D341Med (cell line): ENCODE results near the gene BRCC3.
A peak's percentile ranks its signal among the peaks of the same experiment; 100 is the strongest.

Experiments
- DNase-seq: peaks from one replicate; pipeline ENCODE4 v3.0.0; 2012; ENCODE audit warnings: low spot score

The BRCC3 gene

DNA sequence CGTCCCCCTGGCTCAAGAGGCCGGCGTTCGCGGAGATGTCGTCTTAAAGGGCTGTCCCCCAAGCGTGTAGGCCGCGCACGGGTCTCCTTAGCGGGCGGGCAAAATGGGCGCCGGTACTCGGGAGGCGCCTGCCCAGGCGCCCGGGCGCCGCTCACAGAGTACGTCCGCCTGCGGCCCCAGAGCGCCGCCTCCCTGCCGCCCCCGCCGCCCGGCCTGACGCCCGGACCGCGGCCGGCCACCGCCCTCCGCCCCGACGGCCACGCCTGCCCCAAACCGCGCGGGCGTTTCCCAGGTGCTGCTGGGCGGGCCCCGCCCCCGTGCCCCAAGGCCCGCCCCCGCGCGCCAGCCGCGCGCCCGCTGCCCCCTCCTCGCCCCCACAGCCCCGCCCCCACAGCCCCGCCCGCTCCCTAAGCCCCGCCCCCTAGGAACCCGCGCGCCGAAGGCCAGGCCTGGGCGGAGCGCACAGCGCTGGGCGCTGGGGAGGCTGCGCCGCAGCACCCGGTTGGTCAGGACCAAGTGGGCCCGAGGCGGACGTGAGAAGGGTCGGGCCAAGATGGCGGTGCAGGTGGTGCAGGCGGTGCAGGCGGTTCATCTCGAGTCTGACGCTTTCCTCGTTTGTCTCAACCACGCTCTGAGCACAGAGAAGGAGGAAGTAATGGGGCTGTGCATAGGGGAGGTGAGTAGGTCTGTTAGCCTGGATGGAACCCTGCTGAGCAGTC lies at the start of gene BRCC3, which contains the start of the genes CMC4 and MTCP1:
Gene BRCC3 (plus strand): TSS at position 534 of the 719 bp plus-strand sequence. CDS start 20 bp downstream, at position 554.
Gene CMC4 (minus strand): TSS at position 162 of the 719 bp plus-strand sequence. CDS start 7,113 bp downstream, outside the sequence.
Gene MTCP1 (minus strand): TSS at position 162 of the 719 bp plus-strand sequence. CDS start 5,126 bp downstream, outside the sequence.
- DNase-seq = peak; percentile 95

DNA sequence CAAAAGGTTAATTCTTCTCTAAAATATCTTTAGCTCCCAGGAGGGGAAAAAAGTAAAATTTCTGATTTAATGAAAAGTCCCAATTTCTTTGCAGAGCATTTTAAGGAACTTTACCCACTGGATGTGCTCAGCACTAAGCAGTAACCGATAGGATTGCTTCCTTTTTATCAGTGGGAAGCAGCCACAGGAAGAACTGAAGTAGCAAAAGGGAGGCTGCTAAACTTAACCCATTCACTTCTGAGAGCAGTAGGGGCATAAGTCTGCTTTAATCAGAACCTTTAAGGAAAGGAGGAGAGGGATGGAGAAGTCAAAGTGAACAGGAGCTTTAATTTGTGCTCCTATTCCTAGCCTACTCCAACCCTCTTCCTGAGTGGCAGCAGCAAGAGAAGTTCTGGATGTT lies 48.7 kb upstream of the BRCC3 start, which contains the start of gene F8:
Gene F8 (minus strand): TSS at position 139 of the 400 bp plus-strand sequence. CDS start 171 bp downstream, outside the sequence.
- DNase-seq = no peak

DNA sequence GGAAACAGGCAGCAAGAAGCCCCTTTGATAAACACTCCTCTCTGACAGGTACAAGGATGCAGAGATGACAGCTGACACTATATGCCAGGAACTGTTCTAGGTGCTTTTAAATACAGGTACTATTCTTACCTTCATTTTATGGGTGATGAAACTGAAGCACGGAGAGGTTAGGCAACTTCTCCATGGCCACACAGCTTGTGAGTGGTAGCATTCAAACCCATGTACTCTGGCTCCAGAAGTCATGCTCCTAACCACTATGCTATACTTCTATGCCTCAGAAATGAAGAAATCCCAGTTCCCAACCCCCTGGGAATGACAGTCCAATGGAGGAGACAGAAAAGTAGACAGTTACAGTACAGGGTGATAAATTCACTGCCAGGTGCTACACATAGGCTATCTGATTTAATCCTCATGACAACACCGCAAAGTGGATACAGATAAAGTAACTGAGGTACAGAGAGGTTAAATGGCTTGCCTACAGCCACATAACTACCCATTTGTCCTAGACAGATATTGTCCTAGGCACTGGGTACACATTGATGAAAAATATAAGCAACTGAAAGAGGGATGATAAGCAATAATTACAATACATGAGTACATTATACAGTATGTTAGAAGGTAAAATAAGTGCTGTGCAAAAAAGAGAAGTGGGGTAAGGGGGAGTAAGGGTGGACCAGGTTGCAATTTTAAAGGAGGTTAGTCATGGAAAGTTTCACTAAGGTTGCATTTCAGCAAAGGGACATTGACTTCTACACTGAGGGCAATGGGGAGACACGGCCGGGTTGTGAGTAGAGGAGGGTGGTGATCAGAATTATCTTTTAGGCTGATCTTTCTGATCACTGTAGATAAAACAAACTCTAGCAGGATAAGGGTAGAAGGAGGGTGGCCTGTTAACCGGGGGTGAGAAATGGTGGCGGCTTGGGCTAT lies 47.1 kb upstream of the BRCC3 start:
- no peak for DNase-seq

DNA sequence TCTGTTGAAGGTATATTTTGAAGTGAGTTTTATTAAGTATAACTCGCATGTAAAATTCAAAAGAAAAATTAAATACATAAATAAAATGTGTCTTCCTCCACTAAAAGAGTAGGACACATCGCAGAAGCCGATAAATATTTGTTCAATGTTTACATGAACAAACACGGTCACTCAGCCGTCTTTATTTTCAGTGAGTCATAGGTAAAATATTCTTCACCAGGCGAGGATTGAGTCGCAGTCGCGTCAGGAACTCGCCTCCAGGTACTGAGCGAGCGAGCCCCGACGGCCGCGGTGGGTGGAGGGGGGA lies 44.9 kb upstream of the BRCC3 start:
- DNase-seq = no peak

DNA sequence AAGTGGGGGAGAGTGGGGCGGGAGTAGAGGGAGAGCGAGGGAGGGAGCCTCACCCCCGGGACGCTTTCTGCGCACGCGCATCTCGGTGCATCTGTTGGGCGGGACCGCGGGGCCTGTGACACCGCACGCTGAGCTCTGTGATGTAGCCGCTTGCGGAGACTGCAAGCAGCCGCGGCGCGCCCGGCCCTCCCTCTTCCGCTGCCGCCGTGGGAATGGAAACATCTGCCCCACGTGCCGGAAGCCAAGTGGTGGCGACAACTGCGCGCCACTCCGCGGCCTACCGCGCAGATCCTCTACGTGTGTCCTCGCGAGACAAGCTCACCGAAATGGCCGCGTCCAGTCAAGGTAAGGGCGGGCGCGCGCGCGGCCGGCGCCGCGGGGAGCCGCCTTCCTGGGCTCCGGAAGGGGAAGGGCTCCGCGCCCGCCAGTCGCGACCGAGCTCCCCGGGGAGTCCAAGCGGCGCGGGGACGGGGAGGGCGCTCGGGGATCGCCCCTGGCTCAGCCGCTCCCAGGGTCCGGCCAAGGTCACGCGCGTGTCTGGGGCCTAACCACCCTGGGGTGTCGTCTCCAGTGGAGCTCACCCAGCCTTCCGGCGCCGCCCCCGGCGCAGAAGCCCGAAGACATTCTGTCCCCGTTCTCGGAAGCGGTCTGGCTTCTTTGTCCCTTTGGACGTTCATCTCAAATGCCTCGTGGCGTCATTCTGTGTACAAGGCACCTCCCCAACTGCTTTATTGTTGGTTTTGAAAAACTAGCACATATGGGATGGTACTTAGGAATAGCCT lies 44.4 kb upstream of the BRCC3 start, which contains the start of gene FUNDC2:
Gene FUNDC2 (plus strand): TSS at position 118 of the 782 bp plus-strand sequence. CDS start 95 bp downstream, at position 213.
- peak; percentile 91 for DNase-seq

DNA sequence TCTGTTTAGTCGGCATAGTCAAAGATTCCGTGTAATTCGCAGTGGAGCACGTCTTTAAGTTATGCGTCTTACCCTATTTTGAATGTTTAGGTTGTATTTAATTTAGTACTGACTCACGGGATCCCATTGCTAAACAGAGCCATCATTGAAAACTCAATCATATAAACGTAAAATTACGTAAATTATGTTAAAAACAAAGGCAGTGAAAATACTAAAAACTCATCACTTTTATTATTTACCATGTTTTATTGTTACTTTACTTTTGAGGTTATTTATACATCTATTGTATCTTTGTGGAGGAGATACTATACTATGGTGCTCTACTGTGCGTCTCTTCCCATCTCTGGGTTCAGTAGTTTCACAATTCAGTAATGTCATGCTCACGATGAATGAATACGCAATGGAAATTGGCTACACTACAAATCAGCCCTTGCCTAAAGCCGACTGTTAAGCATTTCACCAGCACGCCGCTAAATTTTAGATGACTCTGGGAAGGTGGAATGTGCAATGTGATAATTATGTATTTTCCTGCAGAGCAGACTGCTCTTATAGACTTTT lies 43.7 kb upstream of the BRCC3 start:
- DNase-seq = no peak

DNA sequence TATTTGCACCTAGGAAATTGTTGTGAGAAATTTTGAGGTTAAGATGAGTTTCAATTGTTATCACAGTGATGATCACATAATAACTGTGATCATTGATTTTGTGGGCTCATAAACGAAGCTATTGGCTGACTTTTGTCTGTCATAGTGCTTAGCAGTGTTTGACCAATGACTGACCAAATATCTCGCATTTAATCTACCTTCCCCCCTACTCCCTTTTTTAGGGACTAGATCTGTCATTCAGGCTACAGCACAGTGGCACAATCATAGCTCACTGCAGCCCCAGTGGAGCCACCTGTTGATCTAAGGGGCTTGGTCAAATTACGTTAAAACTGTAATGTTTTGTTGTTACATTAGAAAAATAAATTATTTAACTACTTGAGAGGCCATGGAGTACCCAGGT lies 43.2 kb upstream of the BRCC3 start:
- no peak for DNase-seq

DNA sequence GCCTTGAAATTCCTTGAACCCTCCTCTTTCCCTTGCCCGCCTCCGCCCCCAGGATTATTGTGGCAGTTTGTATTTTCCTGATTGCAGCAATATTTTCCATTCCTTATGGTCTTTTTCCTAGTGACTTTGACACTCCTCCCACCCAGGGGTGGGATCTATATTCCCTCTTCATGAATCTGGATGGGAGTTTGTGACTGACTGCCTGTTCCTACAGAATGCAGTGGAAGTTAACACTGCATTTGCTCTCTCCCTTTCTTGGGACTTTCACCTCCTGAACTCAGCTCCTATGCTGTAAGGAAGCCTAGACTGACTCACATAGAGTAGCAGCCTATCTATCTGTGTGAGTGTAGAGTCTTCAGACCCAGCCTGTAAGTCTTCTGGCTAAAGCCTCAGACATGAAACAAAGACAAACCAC lies 42.4 kb upstream of the BRCC3 start:
- no peak for DNase-seq

DNA sequence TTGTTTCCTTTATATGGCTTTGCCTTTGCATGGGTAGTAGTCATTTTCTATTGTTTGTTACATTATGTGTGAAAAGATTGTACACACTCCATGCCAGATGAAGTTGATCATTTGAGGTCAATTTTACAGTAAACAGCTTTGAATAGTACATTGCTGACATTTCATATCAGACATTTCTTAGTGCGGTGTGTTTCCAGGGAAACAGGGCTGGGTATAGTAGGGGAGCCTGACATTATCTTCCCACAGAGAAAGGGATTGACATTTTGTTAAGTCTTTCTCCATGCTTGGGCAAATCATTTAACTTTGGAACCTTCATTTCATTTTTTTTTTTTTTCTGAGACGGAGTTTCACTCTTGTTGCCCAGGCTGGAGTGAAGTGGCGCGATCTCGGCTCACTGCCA lies 39.7 kb upstream of the BRCC3 start:
- DNase-seq = no peak

DNA sequence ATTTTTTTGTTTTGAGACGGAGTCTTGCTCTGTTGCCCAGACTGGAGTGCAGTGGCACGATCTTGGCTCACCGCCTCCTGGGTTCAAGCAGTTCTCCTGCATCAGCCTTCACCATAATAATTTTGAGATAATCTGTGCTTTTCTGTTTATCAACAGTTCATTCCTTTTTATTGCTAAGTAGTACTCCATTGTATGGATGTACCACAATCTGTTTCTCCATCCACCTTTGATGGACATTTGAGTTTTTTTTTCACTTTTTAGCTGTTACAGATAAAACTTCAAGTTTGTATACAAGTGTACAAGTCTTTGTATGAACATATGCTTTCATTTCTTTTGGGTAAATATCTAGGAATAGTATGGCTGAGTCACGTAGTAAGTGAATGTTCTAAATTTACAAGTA lies 35.6 kb upstream of the BRCC3 start:
- DNase-seq = no peak

DNA sequence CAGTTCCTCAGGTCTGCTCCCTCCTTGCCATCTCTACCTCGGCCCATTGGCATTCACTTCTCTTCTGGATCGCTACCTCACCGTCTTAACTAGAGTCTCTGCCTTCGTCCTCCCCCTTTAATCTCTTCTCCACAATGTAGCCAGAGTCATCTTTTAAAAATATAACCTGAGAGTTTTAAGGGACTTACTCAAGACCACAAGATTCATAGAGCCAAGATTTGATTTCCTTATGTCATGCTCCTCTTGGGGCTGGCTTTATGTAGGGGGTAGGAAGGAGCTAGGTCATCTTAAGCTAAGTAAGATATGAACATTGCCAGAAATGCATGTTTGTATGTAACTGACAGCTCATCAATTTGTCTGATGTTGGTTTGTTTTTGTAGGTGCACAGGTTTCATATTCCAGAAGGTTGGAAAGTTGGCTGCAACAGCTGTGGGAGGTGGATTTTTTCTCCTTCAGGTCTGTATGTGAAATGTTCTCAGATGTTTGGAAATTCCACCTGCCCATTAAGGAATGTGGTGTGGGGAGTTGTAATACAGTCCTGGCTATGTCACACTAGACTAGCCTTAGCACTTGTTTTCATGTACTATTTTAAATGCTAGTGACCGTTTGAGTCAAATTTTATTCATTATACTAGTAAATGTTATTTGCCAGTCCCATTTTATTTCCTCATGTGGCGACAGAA lies 25.0 kb upstream of the BRCC3 start:
- no peak for DNase-seq

DNA sequence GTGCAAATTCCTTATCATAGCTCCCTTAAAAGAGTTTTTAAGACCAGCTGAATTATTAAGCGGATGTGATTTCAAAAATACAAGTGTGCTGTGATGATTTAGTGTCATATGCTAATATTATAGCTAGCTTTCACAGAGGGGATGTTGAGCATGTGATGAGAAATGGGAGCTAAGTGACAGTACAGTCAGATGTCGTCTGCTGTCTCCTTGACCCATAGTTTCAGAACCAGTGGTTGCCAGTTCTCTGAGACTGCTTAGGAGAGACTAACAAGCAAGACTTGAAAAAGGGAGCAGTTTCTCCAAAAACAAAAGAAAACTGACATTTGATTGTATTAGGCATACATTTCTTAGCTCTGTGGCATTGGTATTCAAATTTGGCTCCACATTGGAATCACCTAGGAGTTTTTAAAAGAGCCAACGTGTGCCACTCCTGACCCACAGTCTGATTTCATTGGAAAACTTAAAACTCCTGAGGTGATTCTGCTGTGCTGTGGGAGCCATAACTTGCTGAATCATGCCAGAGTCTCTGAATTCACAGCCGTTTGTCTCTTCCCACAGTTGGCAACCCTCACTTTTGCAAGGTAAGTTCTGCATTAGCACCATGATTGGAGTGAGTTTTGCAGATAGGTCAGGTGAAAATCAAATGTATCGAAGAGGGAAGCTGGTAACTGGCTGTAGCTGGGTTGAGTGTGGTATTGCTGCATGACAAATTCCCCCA lies 24.3 kb upstream of the BRCC3 start:
- no peak for DNase-seq

DNA sequence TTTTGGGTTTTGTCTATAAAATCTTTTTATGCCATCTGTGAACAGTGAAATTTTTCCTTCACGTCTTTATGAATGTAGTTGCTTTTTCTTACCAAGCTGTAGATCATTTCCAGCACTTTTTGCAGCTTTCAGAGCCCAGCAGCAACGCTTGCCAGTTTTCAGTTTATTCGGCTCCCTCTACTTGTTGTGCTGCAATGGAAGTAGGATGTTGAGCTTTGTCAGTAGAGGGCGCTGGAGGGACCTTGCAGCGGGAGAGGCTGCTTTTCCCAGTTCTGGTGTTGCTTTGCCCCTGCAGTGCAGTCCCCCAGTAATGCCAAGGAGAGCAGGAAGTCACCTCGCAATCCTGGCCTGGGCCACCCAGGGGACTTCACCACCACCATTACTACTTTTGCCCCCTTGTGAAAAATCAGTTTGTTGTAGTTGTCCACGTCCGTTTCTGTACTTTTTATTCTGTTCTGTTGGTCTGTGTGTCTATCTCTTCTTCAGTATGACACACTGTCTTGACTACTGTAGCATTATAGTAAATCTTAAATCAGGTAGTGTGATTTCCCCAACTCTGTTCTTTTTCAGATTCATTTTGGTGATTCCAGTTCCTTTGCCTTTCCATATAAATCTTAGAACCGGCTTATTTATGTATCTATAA lies 22.2 kb upstream of the BRCC3 start:
- DNase-seq = peak; percentile 64

DNA sequence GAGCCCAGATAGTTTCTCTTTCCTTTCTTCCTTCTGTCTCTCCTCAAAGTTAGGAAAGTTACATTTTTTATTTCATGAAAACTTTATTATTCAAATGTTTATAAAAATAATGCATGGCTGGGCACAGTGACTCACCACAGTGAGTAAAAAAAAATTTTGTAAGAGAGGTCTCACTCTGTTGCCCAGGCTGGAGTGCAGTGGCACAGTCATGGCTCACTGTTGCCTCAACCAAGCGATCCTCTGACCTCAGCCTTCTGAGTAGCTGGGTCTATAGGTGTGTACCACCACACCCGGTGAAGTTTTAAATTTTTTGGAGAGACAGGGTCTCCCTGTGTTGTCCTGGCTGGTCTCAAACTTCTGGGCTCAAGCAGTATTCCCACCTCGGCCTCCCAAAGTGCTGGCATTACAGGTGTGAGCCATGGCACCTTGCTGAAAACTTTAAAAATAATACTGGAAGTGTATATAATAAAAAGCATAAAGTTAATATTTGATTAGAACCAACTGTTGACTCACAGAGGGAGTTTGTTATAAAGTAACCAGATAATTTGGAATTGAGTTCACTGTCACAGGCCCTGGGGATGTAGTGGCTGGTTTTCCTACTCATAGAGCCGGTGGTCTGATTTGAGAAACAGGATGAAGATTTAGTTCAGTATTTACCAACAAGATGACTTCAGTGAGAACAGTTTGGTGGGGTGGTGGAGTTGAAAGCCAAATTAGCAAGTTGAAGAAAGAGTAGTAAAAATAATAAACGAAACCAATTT lies 18.4 kb upstream of the BRCC3 start:
- no peak for DNase-seq

DNA sequence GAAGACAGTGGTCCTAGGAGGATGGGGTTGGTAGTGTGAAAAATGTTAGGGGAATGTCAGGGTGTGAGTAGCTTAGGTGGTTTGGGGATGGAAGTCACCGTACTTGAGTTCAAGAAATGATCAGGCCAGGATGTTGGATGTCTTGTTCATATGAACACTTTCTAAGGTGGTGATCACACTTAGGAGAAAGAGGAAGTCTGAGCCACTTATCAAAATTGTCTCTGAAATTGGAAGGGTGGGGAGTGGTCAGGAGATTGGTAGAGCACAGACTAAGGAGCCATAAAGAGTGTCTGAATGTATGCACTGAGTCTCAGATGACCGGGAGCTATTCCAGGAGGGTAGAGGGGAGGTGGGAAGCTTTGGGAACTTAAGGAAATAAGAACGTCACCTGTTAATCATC lies 17.7 kb upstream of the BRCC3 start:
- DNase-seq = no peak

DNA sequence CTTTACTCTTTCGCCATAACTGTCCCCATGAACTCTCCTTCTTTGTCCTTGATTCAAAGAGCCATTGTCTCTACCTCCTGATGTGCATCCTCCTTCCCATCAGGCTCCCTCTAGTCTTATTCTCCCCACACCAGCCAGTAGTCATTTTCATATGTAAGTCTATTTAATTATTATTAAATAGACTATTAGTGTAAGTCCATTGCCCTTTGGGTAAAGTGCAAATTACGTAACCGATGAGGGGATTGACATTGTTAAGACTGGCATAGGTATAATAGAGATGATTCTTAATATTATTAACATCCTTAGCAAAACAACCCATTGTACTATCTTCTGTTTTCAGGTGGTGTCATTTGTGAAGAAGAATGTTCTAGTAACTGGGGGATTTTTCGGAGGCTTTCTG lies 17.1 kb upstream of the BRCC3 start:
- DNase-seq = no peak

DNA sequence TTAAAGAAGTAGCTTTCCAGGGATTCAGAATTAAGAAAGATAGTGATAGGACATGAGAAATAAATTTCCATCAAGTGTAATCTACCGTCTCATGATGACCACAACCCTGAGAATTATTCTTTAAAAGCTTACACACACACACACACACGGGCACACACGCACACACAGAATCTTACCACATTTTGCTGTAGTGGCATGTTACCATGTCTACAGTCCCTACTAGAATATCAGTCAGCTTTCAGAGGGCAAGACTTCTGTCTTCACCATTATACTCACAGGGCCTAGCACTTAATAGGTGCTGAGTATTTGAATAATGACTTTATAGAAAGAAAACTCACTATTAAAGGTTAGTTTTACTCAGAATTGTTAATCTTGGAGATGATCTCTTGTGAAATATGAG lies 15.8 kb upstream of the BRCC3 start:
- DNase-seq = no peak

DNA sequence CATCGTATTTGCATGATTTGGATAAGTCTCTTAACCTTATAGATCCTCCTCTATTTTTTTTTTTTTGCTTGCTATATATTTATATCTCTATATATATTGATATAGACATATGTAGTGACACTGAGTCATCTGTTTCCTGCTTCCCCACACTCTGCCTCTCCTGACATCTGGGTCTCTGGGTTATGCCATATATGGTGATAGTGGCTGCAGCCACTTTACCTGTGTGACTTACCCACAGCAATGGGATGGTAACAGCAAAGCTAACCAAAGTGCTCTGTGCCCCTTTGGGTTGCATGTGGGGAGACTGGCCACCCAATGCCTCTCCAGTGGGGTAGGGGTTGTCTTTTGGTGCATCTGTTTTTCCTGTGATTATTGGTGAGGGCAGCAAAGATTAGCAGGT lies 14.8 kb upstream of the BRCC3 start:
- no peak for DNase-seq
